B cell (primary cell): Measurements from ENCODE around the gene CD151. TPM values are rescaled to one million over a fixed set of nuclear protein-coding genes. Genes with fewer than 3 reads are reported as not detected.
A peak's percentile ranks its signal among the peaks of the same experiment; 100 is the strongest.

Source experiments
- ATAC-seq: fragments of 200-7000 bp; cut with Tn5 transposase; one replicate; pipeline ENCODE4 v1.10.0; 2021; ENCODE audit warnings: low read depth, mild to moderate bottlenecking, moderate number of reproducible peaks, moderate library complexity
- CTCF ChIA-PET: fragments of 350-600 bp; sonication (Branson Sonifier 250); formaldehyde crosslinking; loops from one replicate; lab custom pipeline; 2021; ENCODE audit warnings: antibody characterized with exemption, inconsistent platforms; lab: Charles Lee
- POLR2A ChIA-PET: fragments of 350-600 bp; sonication (Branson Sonifier 250); formaldehyde crosslinking; loops from one replicate; lab custom pipeline; 2021; ENCODE audit warnings: antibody characterized with exemption; lab: Charles Lee
- DNase-seq: peaks from one replicate; pipeline ENCODE4 v3.0.0; 2013
- H2AFZ ChIP-seq: 2 replicates; pipeline ENCODE4 v1.6.1; 2012; ENCODE audit warnings: mild to moderate bottlenecking, low read depth, low read length; ENCODE audit not compliant: insufficient read depth, poor library complexity, severe bottlenecking
- H3K27ac ChIP-seq, 2 donors: 1 replicate in 1 of 2; 2 replicates in 1 of 2; pipeline ENCODE4 v1.5.1; 2012 to 2013; ENCODE audit warnings: low read length in 2 of 2, mild to moderate bottlenecking in 2 of 2, moderate library complexity in 1 of 2
- H3K27me3 ChIP-seq, 4 experiments: fragments of 200-600 bp in 1 of 4; sonication (generic) in 1 of 4; replicated peaks in 1 of 4; 1 replicate in 2 of 4; 2 replicates in 2 of 4; pipeline versions ENCODE4 v1.6.1 to v1.7.0; 2013 to 2016; ENCODE audit warnings: low read length in 3 of 4, mild to moderate bottlenecking in 2 of 4, mixed read lengths in 1 of 4, moderate library complexity in 1 of 4; ENCODE audit not compliant: insufficient read depth in 4 of 4, control insufficient read depth in 3 of 4; ENCODE audit errors: control extremely low read depth in 1 of 4
- H3K36me3 ChIP-seq, 2 experiments: replicated peaks in 1 of 2; 1 replicate in 1 of 2; 2 replicates in 1 of 2; pipeline versions ENCODE4 v1.6.1 to v1.7.1; 2013; ENCODE audit warnings: low read length in 1 of 2; ENCODE audit not compliant: insufficient read depth in 2 of 2, control insufficient read depth in 1 of 2; ENCODE audit errors: control extremely low read depth in 1 of 2, extremely low read depth in 1 of 2
- H3K4me1 ChIP-seq, 2 donors: fragments of 200-600 bp in 1 of 2; sonication (generic) in 1 of 2; 1 replicate in 1 of 2; 2 replicates in 1 of 2; pipeline versions ENCODE4 v1.5.1 to v1.6.1; 2013 to 2017; ENCODE audit warnings: low read length in 2 of 2; ENCODE audit not compliant: control insufficient read depth in 2 of 2, insufficient read depth in 2 of 2
- H3K4me2 ChIP-seq: replicated peaks from 2 replicates; pipeline ENCODE3; 2012; ENCODE audit warnings: mild to moderate bottlenecking, low read depth, low read length; ENCODE audit not compliant: poor library complexity, severe bottlenecking
- H3K4me3 ChIP-seq, 5 experiments: fragments of 200-600 bp in 1 of 5; sonication (generic) in 1 of 5; 1 replicate in 3 of 5; 2 replicates in 2 of 5; pipeline versions ENCODE4 v1.5.1 to v1.7.0; 2011 to 2016; ENCODE audit warnings: low read length in 4 of 5, mild to moderate bottlenecking in 4 of 5, low read depth in 2 of 5, control low read depth in 1 of 5, moderate library complexity in 1 of 5; ENCODE audit not compliant: insufficient read depth in 1 of 5; ENCODE audit errors: control extremely low read depth in 1 of 5, extremely low read depth in 1 of 5
- H3K79me2 ChIP-seq: fragments of 200-600 bp; sonication (generic); one replicate; pipeline ENCODE4 v1.6.0; 2016; ENCODE audit warnings: low read length; ENCODE audit not compliant: control insufficient read depth, insufficient read depth
- H3K9ac ChIP-seq: fragments of 200-600 bp; sonication (generic); 2 replicates; pipeline ENCODE4 v1.6.1; 2017; ENCODE audit warnings: mild to moderate bottlenecking, low read length, moderate library complexity
- H3K9me3 ChIP-seq, 3 donors: one replicate each; pipeline versions ENCODE4 v1.6.1 to v1.7.1; 2013; ENCODE audit warnings: low read length in 2 of 3; ENCODE audit not compliant: control insufficient read depth in 2 of 3, insufficient read depth in 1 of 3; ENCODE audit errors: control extremely low read depth in 1 of 3
- H4K20me1 ChIP-seq: 2 replicates; pipeline ENCODE4 v1.6.0; 2012; ENCODE audit warnings: mild to moderate bottlenecking, low read length; ENCODE audit not compliant: insufficient read depth, control insufficient read depth, poor library complexity, severe bottlenecking
- H3K27ac Mint-ChIP-seq: one replicate; pipeline ENCODE4 v1.8.0; 2021; ENCODE audit warnings: mixed read lengths
- H3K27me3 Mint-ChIP-seq: one replicate; pipeline ENCODE4 v1.8.0; 2021; ENCODE audit warnings: mixed read lengths
- H3K4me1 Mint-ChIP-seq: one replicate; pipeline ENCODE4 v1.8.0; 2021; ENCODE audit warnings: mixed read lengths
- H3K4me3 Mint-ChIP-seq: one replicate; pipeline ENCODE4 v1.8.0; 2021; ENCODE audit warnings: mixed read lengths
- H3K9me3 Mint-ChIP-seq: one replicate; pipeline ENCODE4 v1.8.0; 2022; ENCODE audit warnings: mixed read lengths; ENCODE audit not compliant: insufficient read depth
- EZH2 ChIP-seq: IDR thresholded peaks from 2 replicates; pipeline ENCODE4 v1.6.1; 2012; ENCODE audit warnings: borderline replicate concordance, low read depth, mild to moderate bottlenecking, moderate library complexity, low read length; ENCODE audit not compliant: insufficient read depth, poor library complexity, severe bottlenecking
- WGBS: methylation state at CpG from one replicate; pipeline ENCODE4 v1.1.5; 2013; ENCODE audit warnings: missing lambda C conversion rate; ENCODE audit not compliant: insufficient coverage; 5-methylcytosine and 5-hydroxymethylcytosine counted together
- intact Hi-C: fragments of 100-400 bp; cut with micrococcal nuclease; formaldehyde crosslinking; loops from one replicate; pipeline ENCODE4 v1.10.0; 2022
- polyA plus RNA-seq: library from polyadenylated mRNA; depleted of rRNA; stranded (reverse); fragments of >200 nt; gene quantifications from 2 replicates; pipeline ENCODE4 v1.2.3, GENCODE V29; 2012
- total RNA-seq, 2 donors: library from RNA; stranded (reverse); fragments of 120-200 nt in 1 of 2; gene quantifications; 1 replicate in 1 of 2; 2 replicates in 1 of 2; pipeline versions ENCODE4 v1.2.3 to v1.2.4, GENCODE V29; 2013 to 2022
- TF ChIP-seq, protein P1 (sequence below): fragments of 200-600 bp; IDR thresholded peaks from one replicate; pipeline ENCODE4 v1.8.0; 2022; ENCODE audit warnings: antibody characterized with exemption, mild to moderate bottlenecking

The CD151 gene
- total and polyA plus RNA-seq, 2 donors (not counting 1 experiment from before 2014, with no cell fraction given) = 24.4 to 25.5 TPM

GRCh38 chr11:843086-843734 is 10.5 kb downstream of the CD151 start:
- Histone ChIP-seq H3K36me3 (peaks cover 0 to 14% of the 10 kb centered on the region in 2 experiments), H3K4me3 (peak overlapping the region in 4 of 5 experiments; percentile 69 to 96 (median 76)), H2AFZ (peak overlapping the region; percentile 96), H4K20me1 (peaks cover 32% of the 10 kb centered on the region), H3K4me2 (peak overlapping the region; percentile 88), H3K27ac (no peak overlapping the region), H3K4me1 (peaks cover 27 to 41% of the 10 kb centered on the region in 2 donors), H3K9ac (peak overlapping the region; percentile 85), H3K79me2 (peaks cover 20% of the 10 kb centered on the region), H3K27me3 (peaks cover 0 to 36% (median 8%) of the 10 kb centered on the region in 4 experiments), H3K9me3 (no peaks in the 10 kb centered on the region)
- intact Hi-C loops = loop anchor here (2.0 to 5.0 kb wide), 2 partner anchors 68 to 1009 kb away; partner anchors contain the start of genes CHID1 and LSP1
- Mint-ChIP-seq H3K4me1 (peaks cover 27% of the 10 kb centered on the region), H3K9me3 (no peaks in the 10 kb centered on the region), H3K27me3 (no peaks in the 10 kb centered on the region), H3K4me3 (peak overlapping the region; percentile 83), H3K27ac (peak overlapping the region; percentile 32)
- 1% methylated on average over 50 of the region's 53 CpGs for WGBS
- CTCF ChIA-PET = interaction anchor here (0.8 to 1.6 kb wide), 4 partner anchors 10 to 44 kb away, joined by 3 to 6 read pairs (median 3); partner anchors contain the start of genes CD151 and CRACR2B
- POLR2A ChIA-PET = interaction anchor here (0.6 to 5.2 kb wide), 11 partner anchors 8 to 433 kb away, joined by 3 to 29 read pairs (median 6); partner anchors contain the start of genes CD151, CRACR2B, PNPLA2 and RPLP2
- TF ChIP-seq, protein P1, sequence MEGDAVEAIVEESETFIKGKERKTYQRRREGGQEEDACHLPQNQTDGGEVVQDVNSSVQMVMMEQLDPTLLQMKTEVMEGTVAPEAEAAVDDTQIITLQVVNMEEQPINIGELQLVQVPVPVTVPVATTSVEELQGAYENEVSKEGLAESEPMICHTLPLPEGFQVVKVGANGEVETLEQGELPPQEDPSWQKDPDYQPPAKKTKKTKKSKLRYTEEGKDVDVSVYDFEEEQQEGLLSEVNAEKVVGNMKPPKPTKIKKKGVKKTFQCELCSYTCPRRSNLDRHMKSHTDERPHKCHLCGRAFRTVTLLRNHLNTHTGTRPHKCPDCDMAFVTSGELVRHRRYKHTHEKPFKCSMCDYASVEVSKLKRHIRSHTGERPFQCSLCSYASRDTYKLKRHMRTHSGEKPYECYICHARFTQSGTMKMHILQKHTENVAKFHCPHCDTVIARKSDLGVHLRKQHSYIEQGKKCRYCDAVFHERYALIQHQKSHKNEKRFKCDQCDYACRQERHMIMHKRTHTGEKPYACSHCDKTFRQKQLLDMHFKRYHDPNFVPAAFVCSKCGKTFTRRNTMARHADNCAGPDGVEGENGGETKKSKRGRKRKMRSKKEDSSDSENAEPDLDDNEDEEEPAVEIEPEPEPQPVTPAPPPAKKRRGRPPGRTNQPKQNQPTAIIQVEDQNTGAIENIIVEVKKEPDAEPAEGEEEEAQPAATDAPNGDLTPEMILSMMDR = peak; percentile 34
- TF ChIP-seq EZH2 = no peak
- DNase-seq = peak; percentile 52
- ATAC-seq = peak; percentile 6
